HG02588 (cell line): ENCODE measurements around the gene SNTG2.
"Not testable (repeated sequence)": the region's sequence is repeated elsewhere in the genome, so short reads cannot be mapped to it uniquely, and the experiment has no call there.

Experiments used
- ATAC-seq: cut with Tn5 transposase; IDR thresholded peaks from one replicate; pipeline ENCODE4 v1.9.1; 2021; ENCODE audit warnings: mild to moderate bottlenecking, moderate library complexity; ENCODE audit not compliant: unreplicated experiment

SNTG2 gene

DNA sequence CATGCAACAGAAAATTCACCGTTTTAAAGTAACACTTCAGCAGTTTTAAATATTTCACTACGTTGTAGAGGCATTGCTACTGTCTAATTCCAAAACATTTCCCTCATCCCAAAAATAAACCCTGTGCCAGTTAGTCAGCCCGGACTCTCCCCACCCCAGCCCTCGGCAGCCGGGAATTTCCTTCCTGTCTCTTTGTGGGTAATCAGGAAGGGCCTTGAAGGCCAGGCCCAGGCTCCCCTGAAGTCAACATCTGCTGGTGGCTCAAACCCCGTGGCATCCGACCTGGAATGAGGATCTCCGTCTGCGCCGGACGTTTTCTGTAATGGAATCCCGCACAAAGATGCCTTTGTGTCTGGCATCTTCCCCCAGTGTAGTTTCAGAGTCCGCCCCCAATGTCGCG, 219.6 kb downstream of the SNTG2 start:
- no peak for ATAC-seq

DNA sequence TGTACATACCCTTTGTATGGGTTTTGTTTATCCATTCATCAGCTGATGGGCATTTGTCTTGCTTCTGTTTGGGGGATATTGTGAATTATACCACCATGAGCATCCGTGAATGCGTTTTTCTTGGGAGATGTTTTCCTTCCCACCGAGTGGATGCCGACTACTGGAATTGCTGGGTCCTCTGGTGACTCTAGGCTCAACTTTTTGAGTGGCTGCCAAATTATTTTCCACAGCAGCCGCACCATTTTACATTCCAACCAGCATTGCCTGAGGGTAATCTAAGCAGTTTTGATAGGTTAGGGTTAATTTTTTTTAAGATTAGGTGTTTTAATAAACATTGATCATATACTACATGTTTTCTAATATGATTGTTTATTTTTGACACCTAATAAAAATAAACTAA, 220.1 kb downstream of the SNTG2 start:
- ATAC-seq, result no peak

- no peak for ATAC-seq
Observed at GRCh38 chr2:1173528-1173927, 222.9 kb downstream of the SNTG2 start.

GRCh38 chr2:1181893-1182292, 231.2 kb downstream of the SNTG2 start:
- ATAC-seq, result no peak

DNA sequence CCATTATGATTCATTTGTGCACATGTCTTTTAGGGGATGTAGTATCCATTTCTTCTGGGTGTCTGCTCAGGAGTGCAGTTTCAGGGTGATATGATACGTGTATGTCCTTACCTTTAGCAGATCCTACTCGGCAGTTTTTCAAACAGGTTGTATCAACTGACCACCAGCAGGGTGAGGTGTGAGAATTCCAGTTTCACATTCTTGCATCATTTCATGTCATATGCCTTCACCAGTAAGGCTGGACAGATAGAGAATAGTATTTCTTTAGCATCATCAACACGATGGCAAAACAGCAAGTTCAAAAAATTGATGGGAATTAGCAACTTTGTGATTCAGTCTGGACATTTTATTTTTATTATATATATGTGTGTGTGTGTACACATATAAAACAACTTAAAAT, 232.7 kb downstream of the SNTG2 start:
- ATAC-seq, result no peak

GRCh38 chr2:1186421-1186820, 235.8 kb downstream of the SNTG2 start:
- ATAC-seq, result no peak

DNA sequence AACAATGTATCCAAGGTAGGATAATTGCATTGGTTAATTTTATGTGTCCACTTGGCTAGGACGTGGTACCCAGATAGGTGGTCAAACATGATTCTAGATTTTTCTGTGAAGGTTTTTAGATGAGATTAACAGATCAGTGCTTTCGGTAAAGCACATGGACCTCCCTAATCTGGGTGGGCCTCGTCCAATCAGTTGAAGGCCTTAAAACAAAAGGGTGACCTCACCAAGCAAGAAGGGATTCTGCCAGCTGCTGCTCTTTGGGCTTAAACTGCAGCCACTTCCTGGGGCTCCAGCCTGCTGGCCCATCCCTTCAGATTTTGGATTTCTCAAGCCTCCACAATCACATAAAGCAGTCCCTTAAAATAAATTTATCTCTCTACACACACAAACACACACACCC, 236.5 kb downstream of the SNTG2 start:
- ATAC-seq, result no peak

DNA sequence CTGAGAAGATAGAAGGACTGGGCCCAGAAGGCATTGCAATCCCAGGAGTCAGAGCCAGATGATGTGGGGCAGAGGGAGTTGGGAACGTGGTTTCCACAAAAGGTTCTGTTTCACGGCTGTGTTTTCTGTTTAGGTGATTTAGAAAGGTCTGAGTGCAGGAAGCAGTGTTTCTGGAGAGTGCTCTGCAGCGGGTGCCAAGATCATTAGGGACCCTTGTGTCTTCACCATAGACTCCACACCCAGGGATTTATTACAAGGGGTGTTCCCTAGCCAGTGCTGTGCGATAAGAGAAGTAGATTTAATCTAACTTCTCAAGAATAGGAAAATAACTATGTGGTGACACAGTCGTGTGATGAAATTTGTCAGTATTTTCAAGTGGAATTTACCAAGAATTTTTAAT, 241.5 kb downstream of the SNTG2 start:
- ATAC-seq, result no peak

- no peak for ATAC-seq
Observed at GRCh38 chr2:1193801-1194200, 243.2 kb downstream of the SNTG2 start.

- ATAC-seq, result no peak
Observed at GRCh38 chr2:1203772-1204171, 253.1 kb downstream of the SNTG2 start.

DNA sequence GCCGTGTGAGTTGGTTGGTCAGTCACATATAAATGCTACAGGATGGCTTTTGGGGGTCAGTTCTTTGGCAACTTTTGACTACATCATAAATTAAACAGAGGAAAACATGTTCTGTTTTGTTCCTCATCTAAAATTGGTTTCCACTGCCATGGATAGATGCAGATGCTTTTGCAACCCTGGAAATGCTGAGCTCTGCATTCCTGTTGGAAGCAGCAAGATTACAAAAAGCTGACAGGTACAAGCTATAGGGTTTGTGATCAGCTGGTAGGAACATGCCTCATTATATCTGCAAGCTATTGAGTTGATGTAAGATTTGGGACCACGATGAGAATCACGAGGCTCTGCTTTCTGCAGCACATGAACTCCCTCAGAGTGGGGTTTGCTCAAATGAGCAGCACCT, 255.2 kb downstream of the SNTG2 start:
- no peak for ATAC-seq

DNA sequence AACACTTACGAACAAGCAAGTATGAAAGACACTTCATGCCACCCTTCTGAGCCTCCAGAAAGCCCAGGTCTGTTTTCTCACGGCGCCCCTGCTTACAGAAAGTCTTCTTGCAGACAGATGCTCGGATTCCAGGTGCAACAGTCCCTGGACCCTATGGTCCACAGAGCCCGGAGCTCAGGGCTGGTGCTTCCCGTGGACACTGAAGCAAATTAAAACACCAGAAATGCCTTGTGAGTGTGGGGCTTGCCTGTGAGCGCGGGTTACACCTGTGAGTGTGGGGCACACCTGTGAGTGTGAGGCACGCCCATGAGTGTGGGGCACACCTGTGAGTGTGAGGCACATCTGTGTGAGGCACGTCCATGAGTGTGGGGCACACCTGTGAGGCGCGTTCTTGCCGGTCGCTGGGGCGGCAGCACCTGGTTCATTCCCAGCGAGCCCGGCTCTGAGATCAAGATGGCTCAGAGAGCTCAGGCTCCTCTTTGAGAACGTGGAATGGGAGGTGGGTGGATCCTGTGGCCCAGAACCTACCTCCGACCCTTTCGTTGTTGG, 257.4 kb downstream of the SNTG2 start:
- no peak for ATAC-seq

DNA sequence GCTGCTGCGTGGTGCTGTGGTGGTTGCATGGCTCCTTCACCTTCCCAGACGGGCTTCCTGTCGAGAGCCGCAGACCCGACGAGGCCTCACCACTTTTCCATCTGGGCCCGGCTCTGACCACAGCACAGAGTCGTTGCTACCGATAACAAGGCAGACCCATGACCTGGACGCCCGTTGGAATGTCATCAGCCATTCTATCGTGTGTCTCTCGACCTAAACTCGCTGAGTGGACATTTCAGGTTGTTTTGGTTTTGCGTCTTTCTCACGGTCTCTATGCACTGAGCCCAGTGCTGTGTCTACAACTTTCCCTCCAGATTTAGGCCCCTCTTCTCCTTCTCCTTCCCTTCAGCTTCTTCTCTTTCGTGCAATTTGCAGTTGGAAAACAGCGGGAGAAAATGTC, 257.9 kb downstream of the SNTG2 start:
- no peak for ATAC-seq

DNA sequence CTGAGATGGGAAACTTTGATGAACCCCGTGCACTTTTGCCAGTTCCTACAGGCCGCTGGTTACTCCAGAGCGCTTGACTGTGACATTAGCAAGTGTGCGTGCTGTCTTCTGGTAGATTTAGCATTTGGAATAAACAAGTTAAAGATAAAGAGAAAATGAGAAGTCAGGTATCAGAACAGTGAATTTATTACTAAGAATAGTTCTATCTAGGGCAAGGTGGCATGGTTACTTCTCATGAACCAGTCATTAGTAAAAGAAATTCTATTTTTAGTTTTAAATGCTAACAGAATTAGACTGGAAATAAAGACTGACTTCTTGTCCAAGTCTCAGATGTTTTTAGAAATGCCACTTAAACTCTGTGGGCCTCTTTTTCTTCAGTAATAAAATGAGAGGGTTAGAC, 258.6 kb downstream of the SNTG2 start:
- ATAC-seq, result no peak

GRCh38 chr2:1209761-1210160, 259.1 kb downstream of the SNTG2 start:
- ATAC-seq, result no peak

GRCh38 chr2:1210352-1210751, 259.7 kb downstream of the SNTG2 start:
- no peak for ATAC-seq

DNA sequence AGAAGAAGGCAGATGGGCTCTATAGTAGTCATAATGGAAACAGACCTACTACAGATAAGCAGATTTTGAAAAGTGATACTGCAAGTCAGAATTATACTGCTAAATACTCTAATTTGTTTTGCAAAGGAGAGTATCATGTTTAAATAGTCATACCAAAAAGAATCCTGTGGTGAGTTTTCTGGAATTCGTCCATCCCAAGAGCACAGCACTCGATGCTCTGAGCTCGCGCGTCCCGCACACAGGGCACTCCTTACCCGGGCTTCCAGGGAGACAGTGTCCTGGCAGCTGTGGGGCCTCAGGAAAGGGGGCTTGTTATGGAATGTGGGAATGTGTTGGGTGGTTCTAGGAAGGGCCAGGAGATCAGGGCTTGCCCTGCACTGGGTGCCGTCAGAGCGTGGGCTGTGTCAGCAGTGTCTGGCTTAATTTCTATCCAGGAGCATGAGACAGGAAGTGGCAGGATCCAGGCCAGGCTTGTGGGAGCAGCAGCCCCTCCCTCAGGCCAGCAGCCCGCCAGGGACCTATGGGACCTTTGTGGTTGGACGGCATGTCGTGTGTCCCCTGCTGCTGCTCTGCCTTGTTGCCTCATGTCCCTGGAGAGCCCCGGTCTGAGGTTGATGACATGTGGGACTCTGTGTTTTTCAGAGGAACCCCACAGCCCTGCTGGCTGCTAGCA, 269.4 kb downstream of the SNTG2 start:
- no peak for ATAC-seq

DNA sequence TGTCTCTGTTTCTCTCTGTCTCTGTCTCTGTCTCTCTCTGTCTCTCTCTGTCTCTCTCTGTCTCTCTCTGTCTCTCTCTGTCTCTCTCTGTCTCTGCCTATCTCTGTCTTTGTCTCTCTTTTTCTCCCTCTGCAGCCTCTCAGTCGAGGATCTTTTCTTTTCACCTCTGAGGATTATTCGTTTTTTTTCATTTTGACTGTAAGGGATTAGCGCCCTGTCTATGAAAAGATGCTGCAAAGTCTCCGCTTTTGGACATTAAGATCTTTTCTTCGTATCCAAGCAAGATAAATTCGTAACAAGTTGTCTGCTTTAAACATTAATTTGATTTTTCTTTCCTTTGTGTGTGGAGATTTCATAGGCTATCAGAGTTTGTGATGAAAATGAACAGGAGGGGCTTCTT, 271.4 kb downstream of the SNTG2 start:
- no peak for ATAC-seq

DNA sequence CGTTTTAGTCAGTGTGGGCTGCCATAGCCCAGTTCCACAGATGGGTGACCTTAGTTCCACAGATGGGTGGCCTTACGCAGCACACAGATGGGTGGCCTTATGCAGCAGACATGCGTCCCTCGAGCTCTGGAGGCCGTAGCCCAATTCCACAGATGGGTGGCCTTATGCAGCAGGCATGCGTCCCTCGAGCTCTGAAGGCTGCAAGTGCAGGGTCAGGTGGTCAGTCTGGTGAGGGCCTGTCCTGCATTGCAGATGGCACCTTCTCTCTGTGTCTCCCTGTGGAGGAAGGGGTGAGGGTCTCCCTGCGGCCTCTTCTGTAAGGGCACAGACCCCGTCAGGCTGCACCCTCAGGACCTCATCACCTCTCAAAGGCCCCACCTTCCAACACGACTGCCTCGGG, 273.1 kb downstream of the SNTG2 start:
- ATAC-seq, result no peak

GRCh38 chr2:1224901-1225300, 274.3 kb downstream of the SNTG2 start:
- no peak for ATAC-seq

- no peak for ATAC-seq
Observed at GRCh38 chr2:1226766-1227165, 276.1 kb downstream of the SNTG2 start.

DNA sequence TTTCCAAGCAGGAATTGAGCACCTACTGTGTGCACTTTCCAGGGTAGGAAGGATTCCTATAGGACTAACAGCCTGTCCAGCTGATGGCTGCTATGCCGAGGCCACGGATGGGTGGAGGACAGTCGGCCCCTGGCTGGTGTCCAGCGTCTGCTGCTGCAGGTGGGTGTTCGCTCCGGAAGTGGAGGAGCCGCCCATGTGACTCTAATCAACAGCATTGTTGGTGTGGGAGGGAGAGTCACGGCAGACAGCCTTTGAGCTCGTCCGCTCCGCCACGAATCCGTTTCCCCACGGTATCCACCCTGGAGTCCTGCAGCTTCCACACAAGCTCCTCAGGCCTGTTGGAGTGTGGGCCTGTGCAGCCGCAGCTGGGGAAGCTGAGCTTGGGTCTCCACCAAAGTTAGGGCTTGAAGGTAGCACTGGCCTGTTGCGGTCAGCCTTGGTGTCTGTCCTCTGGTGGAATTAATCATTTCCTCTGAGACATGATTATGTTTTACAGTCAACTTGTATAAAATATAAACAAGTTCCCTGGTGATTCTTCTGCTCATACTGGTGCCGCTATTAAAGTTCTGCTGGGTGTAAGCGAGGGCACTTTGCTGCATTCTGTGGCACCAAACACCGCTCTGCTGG, 276.7 kb downstream of the SNTG2 start:
- ATAC-seq, result no peak

- not testable (repeated sequence) for ATAC-seq
Observed at GRCh38 chr2:1229596-1229995, 278.9 kb downstream of the SNTG2 start.
